ENCODE results near the gene CEP295NL.
A peak's percentile ranks its signal among the peaks of the same experiment; 100 is the strongest.
"Not testable (repeated sequence)": the region's sequence is repeated elsewhere in the genome, so short reads cannot be mapped to it uniquely, and the experiment has no call there.

The CEP295NL gene

DNA sequence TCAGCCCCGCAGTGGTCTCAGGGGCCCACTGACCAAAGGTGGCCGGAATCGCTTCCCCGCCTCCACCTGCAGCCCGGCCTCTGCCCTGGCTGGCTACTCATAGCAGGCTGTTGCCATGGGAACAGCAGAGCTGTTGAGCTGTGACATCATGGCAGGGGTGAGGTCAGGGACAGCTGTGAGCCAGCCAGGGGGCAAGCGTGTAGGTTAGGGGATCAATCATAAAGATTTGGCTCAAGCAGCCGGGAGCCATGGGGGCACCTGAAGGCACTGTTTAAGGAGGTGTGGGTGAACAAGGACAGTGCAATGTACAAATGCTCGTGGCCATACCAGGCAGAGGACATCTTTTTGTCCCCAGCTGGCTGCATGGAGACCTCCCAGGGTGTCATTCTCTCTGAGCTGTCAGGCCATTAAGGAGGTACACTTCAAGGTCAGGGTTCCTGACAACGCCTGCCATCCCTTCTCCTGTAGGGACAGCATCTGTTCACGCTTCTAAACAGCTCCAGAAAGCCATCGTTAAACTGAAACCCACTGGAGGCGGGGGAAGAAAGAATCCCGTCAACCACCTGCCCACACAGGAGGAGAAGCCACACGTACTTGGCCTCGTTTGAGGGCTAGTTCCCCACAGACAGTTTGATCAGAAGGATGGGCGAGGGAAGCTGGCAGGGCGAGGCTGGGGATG, at the start of gene CEP295NL:
Gene CEP295NL (minus strand): TSS at position 101 of the 679 bp plus-strand sequence. CDS start 1,373 bp downstream, outside the sequence.
- DNase-seq (ENCODE audit: low spot score), result peak; percentile 85

DNA sequence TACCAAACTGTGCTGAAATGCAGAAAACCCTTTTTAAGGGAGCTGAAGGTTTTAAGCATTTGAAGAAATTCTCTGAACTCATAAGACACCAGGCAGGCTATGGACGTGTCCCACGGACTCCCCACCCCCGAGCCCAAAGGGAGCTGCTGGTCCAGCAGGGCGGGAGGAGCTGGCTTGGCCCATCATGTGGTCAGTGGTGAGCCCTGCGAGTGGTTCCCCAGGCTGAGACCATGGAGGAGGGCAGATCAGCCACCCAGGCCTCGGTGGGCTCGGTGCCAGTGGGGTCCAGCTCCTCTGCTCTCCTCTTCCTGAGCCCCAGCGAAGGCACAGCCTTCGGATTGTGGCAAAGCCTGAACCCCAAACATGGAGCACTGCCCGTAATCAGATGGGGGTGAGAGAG, 49.7 kb upstream of the CEP295NL start:
- DNase-seq (ENCODE audit: low spot score), result no peak

GRCh38 chr17:78951967-78952551, 49.1 kb upstream of the CEP295NL start:
- peak; percentile 46 for DNase-seq (ENCODE audit: low spot score)

DNA sequence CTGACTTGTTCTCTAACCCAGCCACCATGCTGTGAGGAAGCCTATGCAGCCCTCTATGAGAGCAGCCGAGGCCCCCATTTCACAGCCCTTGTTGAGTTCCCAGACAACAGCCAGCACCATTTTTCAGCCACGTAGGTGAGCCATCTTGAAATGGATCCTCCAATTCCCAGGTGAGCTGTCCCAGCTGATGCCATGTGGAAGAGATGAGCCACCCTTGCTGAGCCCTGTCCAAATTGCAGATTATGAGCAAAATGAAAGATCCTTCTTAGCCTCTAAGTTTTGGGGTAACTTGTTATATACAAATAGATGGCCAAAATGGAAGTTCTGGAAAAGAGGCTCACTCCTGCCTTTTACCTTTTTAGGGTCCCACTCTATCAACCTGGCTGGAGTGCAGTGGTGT, 47.9 kb upstream of the CEP295NL start:
- no peak for DNase-seq (ENCODE audit: low spot score)

DNA sequence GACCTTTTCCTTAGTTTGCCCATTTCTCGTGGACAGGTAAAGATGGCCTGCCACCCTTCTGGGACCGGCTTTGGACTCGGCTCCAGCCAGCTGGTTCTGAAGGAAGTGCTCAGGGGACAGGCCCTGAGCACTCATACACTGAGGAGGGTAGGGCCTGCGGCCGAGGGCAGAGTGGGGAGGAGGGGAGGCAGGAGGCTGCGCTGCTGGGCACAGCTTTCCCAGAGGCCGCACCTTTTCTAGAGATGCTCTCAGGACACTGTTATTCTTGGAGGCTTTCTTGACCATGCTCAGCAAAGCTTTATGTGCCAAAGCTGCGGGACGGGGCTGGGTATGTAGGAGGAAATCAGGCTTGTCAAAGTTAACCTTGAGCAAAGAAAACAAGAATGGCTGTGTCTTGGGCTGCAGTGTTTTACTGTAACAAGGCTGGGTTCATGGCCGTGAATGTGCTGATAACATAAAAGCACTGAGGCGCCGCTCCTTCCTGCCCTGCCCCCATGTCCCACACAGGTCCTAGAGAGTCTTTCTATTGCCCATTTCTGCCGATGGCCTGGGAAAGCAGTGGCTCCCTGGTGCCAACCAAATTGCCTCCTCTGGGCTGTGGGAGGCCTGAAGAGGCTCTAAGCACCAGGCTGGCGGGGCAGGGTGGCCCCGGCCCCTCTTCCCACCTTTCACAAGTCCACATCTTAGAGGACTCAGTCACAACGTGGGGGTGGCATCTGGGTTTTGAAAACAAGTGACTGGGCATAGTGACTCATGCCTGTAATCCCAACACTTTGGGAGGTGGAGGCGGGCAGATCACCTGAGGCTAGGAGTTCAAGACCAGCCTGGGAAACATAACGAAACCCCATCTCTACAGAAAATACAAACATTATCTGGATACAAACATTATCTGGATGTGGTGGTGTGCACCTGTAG, 44.5 kb upstream of the CEP295NL start:
- no peak for DNase-seq (ENCODE audit: low spot score)

GRCh38 chr17:78946631-78947030, 43.6 kb upstream of the CEP295NL start:
- no peak for DNase-seq (ENCODE audit: low spot score)

DNA sequence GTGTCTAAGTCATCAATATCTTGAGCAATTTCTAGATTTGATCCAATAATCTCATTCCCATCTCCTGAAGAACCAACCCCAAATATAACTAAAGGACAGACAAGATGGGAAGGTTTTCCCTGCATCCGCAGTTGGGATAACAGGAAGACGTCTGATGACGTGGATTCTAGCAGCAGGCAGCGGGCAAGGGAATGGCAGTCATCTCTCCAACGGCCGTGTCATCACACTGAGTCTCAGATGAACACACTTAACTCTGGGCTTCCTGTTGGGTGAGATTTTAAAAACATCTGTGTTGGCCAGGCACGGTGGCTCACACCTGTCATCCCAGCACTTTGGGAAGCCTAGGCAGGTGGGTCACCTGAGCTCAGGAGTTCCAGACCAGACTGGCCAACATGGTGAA, 43.1 kb upstream of the CEP295NL start:
- DNase-seq (ENCODE audit: low spot score), result no peak

- DNase-seq (ENCODE audit: low spot score), result not testable (repeated sequence)
These were observed 42.5 kb upstream of the CEP295NL start for GRCh38 chr17:78945455-78945854.

- no peak for DNase-seq (ENCODE audit: low spot score)
These were observed 42.0 kb upstream of the CEP295NL start for GRCh38 chr17:78944956-78945355.

- DNase-seq (ENCODE audit: low spot score), result no peak
These were observed 41.0 kb upstream of the CEP295NL start for GRCh38 chr17:78944026-78944425.

DNA sequence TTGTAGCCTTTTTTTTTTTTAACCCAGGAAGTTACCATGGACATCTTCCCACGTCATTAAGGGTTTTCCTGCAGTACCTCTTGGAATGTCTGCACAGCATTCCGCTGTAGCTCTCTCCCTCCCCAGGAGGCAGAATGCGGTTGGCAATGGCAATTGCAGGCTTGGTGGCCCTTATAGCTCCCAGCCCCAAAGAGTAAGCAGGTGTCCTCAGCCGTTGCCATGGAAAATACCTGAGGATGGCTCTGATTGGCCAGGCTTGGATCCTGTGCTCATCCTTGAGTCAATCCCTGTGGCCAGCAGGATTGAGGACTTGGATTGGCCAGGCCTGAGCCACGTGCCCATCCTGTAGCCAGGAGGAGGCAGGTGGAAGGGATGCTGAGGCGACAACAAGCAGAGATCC, 37.7 kb upstream of the CEP295NL start:
- peak; percentile 52 for DNase-seq (ENCODE audit: low spot score)

- DNase-seq (ENCODE audit: low spot score), result no peak
These were observed 37.3 kb upstream of the CEP295NL start for GRCh38 chr17:78940258-78940657.

DNA sequence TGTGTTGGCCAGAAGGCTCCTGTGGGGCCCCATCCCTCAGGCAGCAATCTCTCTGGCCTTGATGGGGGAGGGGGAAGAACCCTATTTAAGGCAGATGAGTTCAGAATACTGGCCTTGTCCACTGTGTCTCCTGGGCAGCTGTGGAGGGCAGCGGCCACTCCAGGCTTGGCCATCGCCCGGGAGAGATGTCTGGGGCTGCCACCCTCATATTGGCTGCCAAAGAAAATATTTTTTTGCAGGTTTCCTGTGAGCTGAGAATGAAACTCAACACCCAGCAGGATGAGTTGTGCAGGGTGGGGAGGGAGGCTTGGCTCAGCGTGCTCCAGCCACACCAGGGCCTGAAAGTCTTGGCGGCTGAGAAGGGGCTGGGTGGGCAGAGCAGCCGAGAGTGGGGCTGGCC, 36.6 kb upstream of the CEP295NL start:
- no peak for DNase-seq (ENCODE audit: low spot score)

DNA sequence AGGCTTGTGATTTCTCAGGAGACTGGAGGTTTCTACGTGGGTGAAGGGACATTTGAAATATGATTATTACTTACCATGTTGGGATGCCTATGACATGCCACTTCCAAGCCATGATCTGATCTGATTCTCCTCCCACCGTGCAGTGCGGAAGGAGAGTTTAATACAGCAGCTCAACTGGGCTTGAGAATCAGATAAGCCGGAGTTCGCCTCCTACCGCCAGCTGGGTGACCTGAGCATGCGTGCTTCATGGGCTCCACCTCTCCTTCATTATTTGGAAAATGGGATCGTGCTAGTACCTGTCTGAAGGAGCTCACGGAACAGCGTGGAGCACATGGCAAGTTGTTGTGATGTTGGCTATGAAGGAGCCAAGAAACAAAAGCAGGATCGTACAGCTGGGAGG, 34.6 kb upstream of the CEP295NL start:
- DNase-seq (ENCODE audit: low spot score), result no peak

DNA sequence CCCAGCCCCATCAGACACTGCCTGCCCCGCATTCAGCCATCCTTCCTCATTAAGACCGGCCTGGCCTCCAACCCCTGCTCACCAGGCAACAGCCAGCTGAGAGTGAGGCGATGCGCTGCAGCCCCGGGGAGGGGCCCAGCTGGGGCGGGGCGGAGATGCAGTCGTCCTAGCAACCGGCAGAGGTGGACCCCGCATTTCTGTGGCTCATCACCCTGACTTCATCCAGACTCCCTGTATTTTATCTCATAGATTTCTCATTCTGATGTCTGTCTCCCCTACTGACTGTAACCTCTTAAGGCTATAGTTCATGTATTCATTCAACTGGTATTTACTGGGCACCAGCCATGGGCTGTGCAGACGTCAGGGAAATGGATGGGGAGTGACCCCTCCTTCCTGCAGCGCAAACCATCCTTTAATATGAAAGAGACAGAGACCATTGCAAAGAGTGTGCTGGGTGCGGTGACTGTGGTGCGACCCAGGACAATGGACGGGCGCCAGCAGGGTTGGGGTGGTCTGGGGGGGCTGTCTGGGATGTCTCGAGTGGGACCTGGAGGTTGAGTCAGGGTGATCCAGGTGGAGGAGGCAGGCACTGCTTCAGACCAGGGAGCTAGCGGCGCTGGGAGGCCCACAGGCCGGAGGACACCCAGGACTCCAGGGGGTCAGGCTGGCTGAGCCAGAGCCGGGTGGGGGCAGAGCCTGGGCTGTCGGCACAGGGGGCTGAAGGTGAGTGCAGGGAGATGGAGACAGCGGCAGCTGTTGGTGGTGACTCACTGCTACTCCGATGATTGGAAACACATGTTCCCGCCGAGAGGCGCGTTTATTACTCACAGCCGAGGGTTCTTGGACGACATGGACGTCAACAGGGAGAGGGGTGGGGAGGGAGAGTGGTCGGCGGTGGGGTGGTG, 32.7 kb upstream of the CEP295NL start:
- peak; percentile 52 for DNase-seq (ENCODE audit: low spot score)

DNA sequence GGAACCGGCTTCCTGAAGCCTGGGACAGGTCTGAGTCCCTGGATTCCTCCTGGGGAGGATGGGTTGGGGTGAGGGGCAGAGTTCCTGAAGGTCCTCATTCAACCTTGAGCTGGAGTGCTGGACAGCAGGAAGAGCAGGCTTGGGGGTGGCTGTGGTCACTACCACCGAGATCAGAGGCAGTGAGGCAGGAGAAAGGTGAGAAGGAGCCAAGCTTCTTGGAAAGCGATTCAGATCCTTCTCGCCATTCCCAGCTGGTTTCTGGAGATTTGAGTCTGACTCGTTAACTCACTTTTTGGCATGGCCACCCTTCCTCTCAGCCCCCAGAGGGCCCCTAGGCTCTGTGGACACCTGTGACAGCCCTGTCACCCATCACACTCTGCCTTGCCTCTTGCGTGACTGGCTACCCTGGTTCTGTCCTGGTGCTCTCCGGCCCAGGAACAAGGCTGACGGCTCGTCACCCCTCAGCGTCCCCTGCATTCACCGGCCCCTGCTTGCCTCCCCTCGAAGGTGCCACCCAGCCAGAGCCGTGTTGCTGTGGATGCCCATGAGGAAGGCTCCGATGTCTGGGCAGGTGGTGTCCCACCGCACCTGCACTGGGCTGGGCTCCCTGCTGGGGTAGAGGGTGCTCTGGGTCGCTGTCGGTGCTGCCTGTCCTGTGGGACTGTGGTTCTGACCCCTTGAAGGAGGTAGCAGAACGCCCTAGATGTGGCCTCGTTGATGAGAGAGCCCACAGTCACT, 31.8 kb upstream of the CEP295NL start:
- DNase-seq (ENCODE audit: low spot score), result no peak

- peak; percentile 88 for DNase-seq (ENCODE audit: low spot score)
These were observed 31.1 kb upstream of the CEP295NL start for GRCh38 chr17:78933959-78934568.

DNA sequence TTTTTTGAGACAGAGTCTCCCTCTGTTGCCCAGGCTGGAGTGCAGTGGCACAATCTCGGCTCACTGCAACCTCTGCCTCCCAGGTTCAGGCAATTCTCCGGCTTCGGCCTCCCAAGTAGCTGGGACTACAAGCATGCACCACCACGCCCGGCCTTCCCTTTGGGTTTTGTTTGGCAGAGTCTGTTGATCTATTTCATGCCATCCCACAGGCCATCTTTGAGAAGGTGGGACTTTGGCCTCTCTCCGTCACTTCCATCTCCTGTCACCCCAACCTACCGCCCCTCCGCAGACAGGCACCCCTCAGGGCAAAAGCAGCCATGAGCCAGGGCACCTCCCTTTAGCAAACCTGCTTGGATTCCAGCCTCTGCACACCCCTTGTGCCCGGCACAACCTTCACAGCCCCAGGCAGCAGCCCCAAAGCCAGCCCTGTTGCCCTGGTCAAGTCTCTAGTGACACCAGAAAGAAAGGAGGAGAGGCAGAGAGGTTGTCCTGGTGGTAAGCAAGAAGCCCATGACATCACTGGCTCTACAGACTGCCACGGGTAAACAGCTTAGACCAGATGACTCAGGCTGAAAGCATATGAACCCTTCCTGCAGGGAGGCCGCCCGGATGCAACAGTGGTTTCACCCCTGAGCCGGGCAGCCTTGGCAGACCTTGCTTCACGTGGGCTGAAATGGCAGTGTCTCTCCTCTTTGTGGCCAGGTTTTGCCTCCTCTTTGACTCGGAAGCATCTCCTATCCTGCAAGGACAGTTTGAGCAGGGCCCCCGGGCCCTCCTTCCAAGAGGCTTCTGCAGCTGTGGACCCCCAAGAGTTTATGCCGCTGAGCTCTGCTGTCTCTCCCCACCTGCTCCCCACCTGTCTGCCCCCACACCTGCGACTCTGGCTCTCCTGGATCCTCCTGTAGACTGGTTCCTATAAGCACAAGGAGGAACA, 30.3 kb upstream of the CEP295NL start:
- peak; percentile 50 for DNase-seq (ENCODE audit: low spot score)
